ENCODE measurements around the gene SYNPR. TPM values are rescaled to one million over a fixed set of nuclear protein-coding genes. Genes with fewer than 3 reads are reported as not detected.

SYNPR gene
- total RNA-seq, 4 donors from 2014 or later: not detected

GRCh38 chr3:63538919-63539318, 260.8 kb downstream of the SYNPR start:
- no peak overlapping the region for H3K27ac ChIP-seq
- no peak for DNase-seq (ENCODE audit: low spot score in 2 of 2)
- no peaks in the 10 kb centered on the region for H3K36me3 ChIP-seq
- no peaks in the 10 kb centered on the region for H3K27me3 ChIP-seq
- no peak overlapping the region for H3K4me3 ChIP-seq
- no peak for TF ChIP-seq POLR2A (IDR thresholded peaks at IDR 0.05)
- WGBS: 76% methylated on average over 1 of the region's 1 CpG
- H3K9me3 ChIP-seq: no peaks in the 10 kb centered on the region
- no peaks in the 10 kb centered on the region for H3K4me1 ChIP-seq

GRCh38 chr3:63555767-63556166, 277.7 kb downstream of the SYNPR start:
- H3K36me3 ChIP-seq: no peaks in the 10 kb centered on the region
- no peak overlapping the region for H3K27ac ChIP-seq
- DNase-seq (ENCODE audit: low spot score in 2 of 2): no peak
- no peak for TF ChIP-seq POLR2AphosphoS5 (IDR thresholded peaks at IDR 0.05)
- no peak for TF ChIP-seq POLR2A (IDR thresholded peaks at IDR 0.05)
- no peak for TF ChIP-seq EP300 (IDR thresholded peaks at IDR 0.05)
- TF ChIP-seq CTCF (IDR thresholded peaks at IDR 0.05): no peak
- H3K9me3 ChIP-seq: no peaks in the 10 kb centered on the region
- WGBS: 61% methylated on average over 1 of the region's 1 CpG
- H3K27me3 ChIP-seq: no peaks in the 10 kb centered on the region
- H3K4me3 ChIP-seq: no peak overlapping the region
- no peaks in the 10 kb centered on the region for H3K4me1 ChIP-seq

DNA sequence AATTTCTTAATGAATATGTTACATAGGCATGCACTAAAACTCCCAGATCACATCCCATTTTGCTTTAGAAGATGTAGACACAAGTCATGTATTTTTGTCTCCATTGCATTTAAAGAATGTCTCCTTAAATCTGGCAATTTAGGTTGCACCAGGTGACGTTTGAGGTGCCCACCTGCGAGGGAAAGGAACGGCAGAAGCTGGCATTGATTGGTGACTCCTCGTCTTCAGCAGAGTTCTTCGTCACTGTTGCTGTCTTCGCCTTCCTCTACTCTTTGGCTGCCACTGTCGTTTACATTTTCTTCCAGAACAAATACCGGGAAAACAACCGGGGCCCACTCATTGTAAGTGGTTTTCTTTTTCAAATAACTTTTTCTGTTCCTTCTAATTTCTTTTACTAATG, 278.3 kb downstream of the SYNPR start:
- Histone ChIP-seq H3K36me3 (no peaks in the 10 kb centered on the region), H3K27me3 (no peaks in the 10 kb centered on the region), H3K9me3 (no peaks in the 10 kb centered on the region), H3K4me1 (no peaks in the 10 kb centered on the region), H3K4me3 (no peak overlapping the region), H3K27ac (no peak overlapping the region)
- TF ChIP-seq POLR2AphosphoS5 (IDR thresholded peaks at IDR 0.05): no peak
- TF ChIP-seq CTCF (IDR thresholded peaks at IDR 0.05): no peak
- no peak for TF ChIP-seq EP300 (IDR thresholded peaks at IDR 0.05)
- no peak for TF ChIP-seq POLR2A (IDR thresholded peaks at IDR 0.05)
- 82% methylated on average over 9 of the region's 9 CpGs for WGBS
- no peak for DNase-seq (ENCODE audit: low spot score in 2 of 2)

GRCh38 chr3:63557912-63558311, 279.8 kb downstream of the SYNPR start:
- TF ChIP-seq CTCF (IDR thresholded peaks at IDR 0.05) (no peak), POLR2A (IDR thresholded peaks at IDR 0.05) (no peak)
- Histone ChIP-seq H3K36me3 (no peaks in the 10 kb centered on the region), H3K27me3 (no peaks in the 10 kb centered on the region), H3K4me1 (no peaks in the 10 kb centered on the region), H3K9me3 (no peaks in the 10 kb centered on the region), H3K27ac (no peak overlapping the region), H3K4me3 (no peak overlapping the region)
- DNase-seq (ENCODE audit: low spot score in 2 of 2): no peak

DNA sequence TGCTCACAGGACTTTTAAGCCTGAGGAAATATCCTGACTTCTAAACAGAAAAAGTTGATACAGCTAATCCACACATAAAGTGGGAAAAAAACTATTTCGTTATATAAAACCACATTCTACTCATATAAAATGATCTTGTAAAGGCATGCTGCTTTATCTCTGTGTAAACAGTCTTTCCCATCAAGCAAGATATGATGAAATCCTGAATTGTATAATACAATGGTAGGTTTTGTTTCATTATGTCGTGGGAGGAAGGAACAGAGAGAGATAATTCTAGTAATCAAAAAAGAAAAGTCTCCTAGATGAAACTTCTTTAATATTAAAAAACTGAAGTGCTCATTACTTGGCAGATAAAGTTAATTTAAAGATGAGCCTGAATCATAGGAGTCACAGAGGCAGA, 281.8 kb downstream of the SYNPR start:
- H3K27ac ChIP-seq: no peak overlapping the region
- no peak overlapping the region for H3K4me3 ChIP-seq
- H3K27me3 ChIP-seq: no peaks in the 10 kb centered on the region
- DNase-seq (ENCODE audit: low spot score in 2 of 2): no peak
- no peaks in the 10 kb centered on the region for H3K4me1 ChIP-seq
- no peaks in the 10 kb centered on the region for H3K9me3 ChIP-seq
- H3K36me3 ChIP-seq: no peaks in the 10 kb centered on the region
- 48% methylated on average over 2 of the region's 2 CpGs for WGBS
- no peak for TF ChIP-seq POLR2AphosphoS5 (IDR thresholded peaks at IDR 0.05)
- no peak for TF ChIP-seq EP300 (IDR thresholded peaks at IDR 0.05)
- no peak for TF ChIP-seq CTCF (IDR thresholded peaks at IDR 0.05)
- TF ChIP-seq POLR2A (IDR thresholded peaks at IDR 0.05): no peak

GRCh38 chr3:63561879-63562278, 283.8 kb downstream of the SYNPR start:
- H3K36me3 ChIP-seq: no peaks in the 10 kb centered on the region
- no peaks in the 10 kb centered on the region for H3K27me3 ChIP-seq
- H3K4me1 ChIP-seq: no peaks in the 10 kb centered on the region
- H3K9me3 ChIP-seq: no peaks in the 10 kb centered on the region
- DNase-seq (ENCODE audit: low spot score in 2 of 2): no peak
- H3K4me3 ChIP-seq: no peak overlapping the region
- TF ChIP-seq EP300 (IDR thresholded peaks at IDR 0.05): no peak
- TF ChIP-seq POLR2A (IDR thresholded peaks at IDR 0.05): no peak
- no peak for TF ChIP-seq POLR2AphosphoS5 (IDR thresholded peaks at IDR 0.05)
- no peak for TF ChIP-seq CTCF (IDR thresholded peaks at IDR 0.05)
- 38% methylated on average over 1 of the region's 1 CpG for WGBS
- no peak overlapping the region for H3K27ac ChIP-seq

Measured in suprapubic skin (tissue), 4 donors.